ENCODE data around the gene PDE7B.

PDE7B gene

DNA sequence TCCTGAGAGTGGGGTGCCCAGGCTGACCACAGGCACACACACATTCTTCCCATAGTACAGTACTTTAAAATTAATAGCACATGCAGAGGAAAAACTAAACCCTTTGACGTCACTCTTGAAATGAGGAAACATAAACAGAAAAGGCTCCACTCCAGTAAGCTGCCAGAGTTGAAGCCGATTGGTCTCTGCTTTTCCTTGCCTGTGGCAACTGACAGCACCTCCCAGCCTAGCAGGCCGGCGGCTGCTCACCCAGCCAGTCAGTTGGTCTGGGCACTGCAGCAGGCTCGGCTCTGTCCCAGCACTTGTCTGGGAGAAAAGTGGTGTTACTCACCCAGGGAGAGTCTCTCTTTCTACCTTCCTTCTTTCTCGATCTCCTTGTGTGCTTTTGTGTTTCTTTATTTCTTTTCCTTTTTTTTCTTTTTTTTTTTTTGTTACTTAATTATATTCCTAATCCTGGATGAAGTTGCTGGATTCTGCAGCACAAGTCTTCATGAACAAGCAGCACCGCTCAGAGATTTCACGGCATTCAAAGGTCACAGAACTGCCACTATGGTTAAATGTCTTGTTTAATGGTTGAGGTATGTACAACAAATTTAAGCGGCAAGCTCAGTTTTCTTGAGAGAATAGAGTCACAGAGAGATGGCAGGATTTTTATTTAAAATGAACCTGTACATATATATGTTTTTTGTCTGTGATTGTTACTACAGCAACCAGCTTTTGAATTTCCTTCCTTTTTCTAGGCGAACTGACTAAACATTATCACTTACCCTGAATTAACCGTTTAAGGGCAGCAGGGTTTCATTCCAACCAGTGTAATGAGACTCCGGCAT lies at the start of gene PDE7B:
PDE7B (plus strand) TSS at position 260 of the 830 bp plus-strand sequence.
- DNase-seq (ENCODE audit: low read depth): no peak

GRCh38 chr6:135801755-135802465 lies 49.6 kb upstream of the PDE7B start:
- no peak for DNase-seq (ENCODE audit: low read depth)

DNA sequence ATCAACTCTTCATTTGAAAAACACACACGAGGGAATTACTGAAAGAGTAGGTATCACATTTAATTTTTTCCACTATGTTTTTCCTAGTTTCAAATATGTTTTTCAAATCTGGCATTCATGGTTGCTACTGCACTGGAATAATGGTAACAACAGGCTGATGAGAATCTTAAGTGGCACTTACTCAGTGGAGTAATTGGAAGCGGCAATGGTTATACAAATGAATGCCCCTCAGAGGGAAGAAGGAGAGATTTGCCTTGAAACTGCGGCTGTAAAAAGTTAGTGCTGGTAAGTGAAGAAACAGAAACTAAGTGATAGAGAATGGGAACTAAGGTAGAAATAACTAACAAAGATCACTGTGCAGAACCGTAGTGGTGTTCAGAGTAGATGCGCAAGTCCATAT lies 41.0 kb upstream of the PDE7B start:
- DNase-seq (ENCODE audit: low read depth): no peak

GRCh38 chr6:135811170-135811569 lies 40.3 kb upstream of the PDE7B start:
- DNase-seq (ENCODE audit: low read depth): no peak

GRCh38 chr6:135811644-135812526 lies 39.6 kb upstream of the PDE7B start:
- no peak for DNase-seq (ENCODE audit: low read depth)

GRCh38 chr6:135813401-135813800 lies 38.1 kb upstream of the PDE7B start:
- no peak for DNase-seq (ENCODE audit: low read depth)

DNA sequence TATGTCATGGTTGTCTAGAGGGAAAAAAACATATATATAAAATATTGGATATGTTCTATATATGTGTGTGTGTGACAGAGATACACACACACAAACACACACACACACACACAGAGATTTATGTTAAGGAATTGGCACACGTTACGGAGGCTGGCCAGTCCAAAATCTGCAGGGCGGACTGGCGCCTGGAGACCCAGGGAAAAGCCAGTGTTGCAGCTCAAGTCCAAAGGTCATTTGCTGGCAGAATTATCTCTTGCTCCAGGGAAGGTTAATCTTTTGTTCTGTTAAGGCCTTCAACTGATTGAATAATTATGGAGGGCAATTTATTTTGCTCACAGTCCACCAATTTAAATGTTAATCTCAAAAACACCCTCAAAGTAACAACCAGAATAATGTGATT lies 37.5 kb upstream of the PDE7B start:
- no peak for DNase-seq (ENCODE audit: low read depth)

DNA sequence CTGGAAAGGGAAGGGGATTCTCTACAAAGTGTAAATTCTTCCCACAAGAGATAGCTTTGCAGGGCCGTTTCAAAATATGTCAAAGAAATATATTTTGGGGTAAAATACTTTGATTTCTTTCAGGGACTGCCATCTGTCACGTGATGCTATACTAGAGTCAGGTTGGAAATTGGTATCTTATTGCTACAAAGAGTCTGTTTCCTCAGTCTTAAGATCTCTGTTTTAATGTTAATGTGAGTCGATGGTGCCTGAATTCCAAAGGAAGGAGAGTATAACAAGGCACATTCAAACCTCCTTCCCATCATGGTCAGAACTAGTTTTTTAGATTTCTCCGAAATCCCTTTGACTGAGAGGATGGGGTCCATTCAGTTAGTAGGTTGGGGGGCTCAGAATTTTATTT lies 36.3 kb upstream of the PDE7B start:
- DNase-seq (ENCODE audit: low read depth): no peak

DNA sequence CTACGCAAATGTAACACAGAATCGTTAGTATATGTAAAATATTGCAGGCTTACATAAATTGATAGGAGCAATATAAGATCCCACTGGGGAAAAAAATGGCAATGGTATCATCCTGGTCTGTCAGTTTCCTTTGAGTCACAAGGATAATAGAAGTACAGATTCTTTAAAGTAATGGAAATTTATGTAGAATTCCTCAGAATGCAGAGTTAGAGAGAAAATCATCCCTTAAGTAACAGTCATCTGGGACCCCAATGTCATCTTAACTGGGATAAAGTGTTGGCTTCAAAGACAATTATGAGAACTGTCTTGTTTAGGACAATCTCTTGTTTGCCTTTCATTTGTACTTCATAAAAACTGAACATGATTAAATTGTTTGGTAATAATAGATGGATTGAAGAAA lies 34.5 kb upstream of the PDE7B start:
- DNase-seq (ENCODE audit: low read depth): no peak

- no peak for DNase-seq (ENCODE audit: low read depth)
These were observed 31.8 kb upstream of the PDE7B start for GRCh38 chr6:135819665-135820064.

DNA sequence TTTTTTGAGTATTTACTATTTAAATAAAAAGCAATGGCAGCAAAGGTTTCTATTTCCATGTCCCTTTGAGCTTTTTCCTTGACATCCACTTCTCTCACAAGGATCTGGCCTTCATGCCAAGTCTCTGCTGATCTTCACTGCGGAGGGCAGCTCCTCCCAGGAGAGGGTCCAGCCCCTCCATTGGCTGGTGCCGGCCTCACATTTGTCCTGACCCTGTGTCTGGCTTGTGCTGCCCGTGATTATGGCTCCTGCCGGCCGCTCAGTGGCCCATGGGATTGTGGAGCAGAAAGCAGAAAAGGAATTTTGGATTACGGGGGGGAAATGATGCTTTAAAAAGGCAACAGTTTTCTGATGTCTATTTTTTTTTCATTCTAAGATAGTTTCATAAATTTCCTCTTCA lies 31.2 kb upstream of the PDE7B start:
- no peak for DNase-seq (ENCODE audit: low read depth)

DNA sequence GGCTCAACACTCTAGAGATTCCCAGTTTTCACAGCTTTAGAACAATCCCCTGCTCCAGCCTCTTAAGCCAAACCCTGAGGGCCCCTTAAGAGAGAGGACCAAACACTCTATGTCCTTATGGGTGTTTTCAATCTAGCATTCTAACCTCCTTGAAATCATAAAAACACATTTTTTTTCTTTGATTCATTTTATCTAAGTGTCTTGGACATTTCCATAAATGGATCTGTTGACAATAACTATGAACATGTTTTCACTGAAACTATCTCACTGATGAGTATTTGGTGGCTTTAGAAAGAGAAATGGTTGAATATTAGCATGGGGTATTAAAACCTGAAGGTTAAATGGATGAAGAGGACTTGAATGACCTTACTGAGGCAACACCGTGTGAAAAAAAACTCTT lies 27.6 kb upstream of the PDE7B start:
- no peak for DNase-seq (ENCODE audit: low read depth)

DNA sequence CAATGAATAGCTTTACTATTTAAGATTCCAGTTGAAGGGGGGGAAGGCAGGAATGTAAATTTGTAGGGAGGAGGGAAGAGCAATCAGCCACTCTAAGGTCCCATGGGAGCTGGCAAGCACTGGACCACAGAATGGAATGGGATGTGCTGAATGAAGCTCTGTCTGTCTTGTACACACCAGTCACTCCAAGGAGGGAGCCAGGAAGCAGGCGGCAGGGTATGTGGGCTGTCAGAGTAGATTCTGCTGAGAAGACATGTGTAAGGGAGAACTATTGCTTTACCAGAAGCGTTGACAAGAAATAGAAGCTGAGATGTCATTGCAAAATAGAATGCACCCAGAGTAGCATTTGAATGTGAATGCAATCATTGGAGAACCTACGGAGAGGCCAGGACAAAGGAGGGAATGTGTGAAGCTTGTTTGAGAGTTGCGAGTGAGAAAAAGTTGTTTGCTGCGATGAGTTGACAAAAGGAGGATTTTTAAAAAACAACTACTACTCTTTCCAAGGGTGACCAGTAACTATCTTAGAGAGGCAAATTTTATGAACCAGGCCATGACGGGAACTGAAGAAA lies 25.2 kb upstream of the PDE7B start:
- DNase-seq (ENCODE audit: low read depth): no peak

- no peak for DNase-seq (ENCODE audit: low read depth)
These were observed 23.5 kb upstream of the PDE7B start for GRCh38 chr6:135828021-135828420.

GRCh38 chr6:135830452-135830881 lies 21.0 kb upstream of the PDE7B start:
- no peak for DNase-seq (ENCODE audit: low read depth)

- DNase-seq (ENCODE audit: low read depth): no peak
These were observed 20.5 kb upstream of the PDE7B start for GRCh38 chr6:135831016-135831415.

DNA sequence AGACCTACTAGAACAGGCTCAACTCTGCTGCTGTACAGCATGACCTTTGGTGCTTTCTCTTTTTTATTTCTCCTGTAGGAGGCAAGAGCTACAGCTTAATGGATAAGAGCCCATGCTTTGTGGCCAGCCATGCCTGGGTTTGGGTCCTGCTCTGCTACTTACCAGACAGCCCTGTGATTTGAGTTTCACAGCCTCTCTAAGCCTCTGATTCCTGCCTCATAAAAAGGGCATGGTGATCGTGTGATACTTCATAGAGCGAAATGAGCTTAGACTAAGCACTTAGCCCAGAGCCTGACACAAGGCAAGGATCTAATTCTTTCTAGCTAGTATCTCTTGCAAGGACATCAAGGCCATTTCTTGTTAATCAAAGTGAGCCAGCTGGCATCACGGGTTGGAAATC lies 19.3 kb upstream of the PDE7B start:
- no peak for DNase-seq (ENCODE audit: low read depth)

DNA sequence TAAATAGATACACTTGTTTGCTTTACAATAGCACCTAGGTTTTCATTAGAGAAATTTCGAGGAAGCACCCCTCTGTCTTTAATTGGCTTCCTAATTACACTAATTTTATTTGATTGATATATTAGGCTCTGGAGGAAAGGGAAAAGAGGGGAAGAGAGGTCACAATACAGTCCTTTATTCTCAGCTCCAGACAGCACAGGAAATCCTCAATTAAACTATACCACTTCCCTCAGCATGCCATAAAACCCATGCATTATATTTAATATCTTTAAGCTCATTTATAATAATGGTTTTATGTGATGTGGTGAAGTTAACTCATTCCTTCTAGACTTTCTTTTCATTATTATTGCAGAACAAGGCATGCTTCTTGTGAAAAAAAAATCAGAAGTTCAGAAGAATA lies 17.7 kb upstream of the PDE7B start:
- no peak for DNase-seq (ENCODE audit: low read depth)

DNA sequence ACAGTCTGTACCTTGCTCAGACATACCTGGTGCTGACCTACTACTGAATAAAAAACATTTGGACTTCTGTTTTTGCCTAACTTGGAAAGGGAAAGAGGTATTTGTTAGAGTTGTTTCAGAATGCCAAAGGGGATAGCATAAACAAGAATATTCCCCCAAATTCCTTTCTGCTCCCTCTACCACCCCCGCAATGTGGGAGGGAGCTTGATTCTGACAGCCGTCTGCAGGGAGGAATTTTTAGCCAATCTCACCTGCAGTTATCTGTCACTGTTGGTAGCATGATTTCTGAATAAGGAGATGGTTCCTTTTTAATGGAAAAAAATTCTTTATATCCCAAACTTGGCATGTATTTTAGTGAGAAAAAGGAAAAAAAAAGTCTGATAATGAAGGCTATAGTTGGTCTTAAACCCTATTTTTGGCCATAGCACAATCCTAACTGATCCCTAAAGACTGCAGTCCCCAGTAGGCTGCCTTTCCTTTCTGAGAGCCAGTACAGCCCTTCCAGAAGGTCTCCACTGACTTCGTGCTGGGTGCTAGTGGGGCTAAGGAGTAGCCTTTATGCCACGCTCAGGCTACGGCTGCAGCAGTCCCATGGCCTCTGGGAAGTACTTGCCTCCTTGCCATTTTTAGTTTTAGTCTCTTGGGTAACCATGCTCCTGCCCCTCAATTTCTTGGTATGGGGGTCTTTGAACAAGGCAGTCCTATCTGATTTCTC lies 13.6 kb upstream of the PDE7B start:
- no peak for DNase-seq (ENCODE audit: low read depth)

DNA sequence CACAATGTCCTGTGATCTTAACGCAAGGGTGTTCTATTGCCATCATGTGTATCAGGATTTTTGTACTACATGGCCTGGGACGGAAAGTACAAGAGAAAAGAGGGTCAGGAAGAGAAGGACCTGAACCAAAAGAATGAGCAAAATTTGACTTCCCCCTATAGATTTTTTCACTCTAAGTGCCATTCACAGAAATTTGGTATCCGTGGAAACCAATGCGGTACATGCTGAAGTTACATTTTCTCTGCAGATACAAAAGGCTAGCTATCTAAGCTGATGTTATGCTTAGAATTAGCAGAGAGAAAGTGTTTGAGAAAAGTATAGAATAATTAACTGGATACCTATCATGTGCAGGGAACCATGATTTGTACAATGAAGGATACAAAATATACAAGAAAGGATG lies 12.4 kb upstream of the PDE7B start:
- DNase-seq (ENCODE audit: low read depth): no peak

GRCh38 chr6:135842618-135843392 lies 8.7 kb upstream of the PDE7B start:
- no peak for DNase-seq (ENCODE audit: low read depth)
